Subcutaneous abdominal adipose tissue (tissue), 5 donors: ENCODE data around the gene ZBED4.

Experiments used
- H3K27ac ChIP-seq: one replicate; pipeline ENCODE4 v1.7.0; 2013; ENCODE audit warnings: low read depth, mild to moderate bottlenecking, inconsistent platforms, low read length, moderate library complexity
- H3K27me3 ChIP-seq, 5 donors: one replicate each; pipeline ENCODE4 v1.7.0; 2013; ENCODE audit warnings: low read length in 5 of 5, inconsistent platforms in 1 of 5; ENCODE audit not compliant: control insufficient read depth in 5 of 5, insufficient read depth in 4 of 5
- H3K36me3 ChIP-seq, 5 donors: one replicate each; pipeline ENCODE4 v1.7.0; 2013; ENCODE audit warnings: low read length in 5 of 5; ENCODE audit not compliant: control insufficient read depth in 5 of 5, insufficient read depth in 5 of 5
- H3K4me1 ChIP-seq, 5 donors: one replicate each; pipeline ENCODE4 v1.7.0; 2013; ENCODE audit warnings: low read length in 5 of 5, mild to moderate bottlenecking in 3 of 5, moderate library complexity in 1 of 5; ENCODE audit not compliant: control insufficient read depth in 5 of 5, insufficient read depth in 5 of 5
- H3K4me3 ChIP-seq, 5 donors: one replicate each; pipeline ENCODE4 v1.7.0; 2013; ENCODE audit warnings: low read length in 5 of 5, low read depth in 1 of 5
- H3K9ac ChIP-seq, 5 donors: one replicate each; pipeline ENCODE4 v1.7.0; 2013; ENCODE audit warnings: low read length in 5 of 5, mild to moderate bottlenecking in 4 of 5, moderate library complexity in 3 of 5
- H3K9me3 ChIP-seq, 5 donors: one replicate each; pipeline ENCODE4 v1.7.0; 2013; ENCODE audit warnings: low read length in 5 of 5; ENCODE audit not compliant: control insufficient read depth in 5 of 5
- donor health status: healthy.
- donor health status: healthy.
- donor health status: healthy.
- donor health status: healthy.
- donor health status: healthy.

Gene ZBED4

GRCh38 chr22:49918911-49919881 is 65.6 kb downstream of the ZBED4 start:
- peaks cover 0 to 25% (median 23%) of the 10 kb centered on the region in 5 donors for H3K4me1 ChIP-seq
- H3K9ac ChIP-seq: peak overlapping the region; percentile 26 to 77 (median 75)
- H3K36me3 ChIP-seq: peaks cover 0 to 32% (median 15%) of the 10 kb centered on the region in 5 donors
- H3K4me3 ChIP-seq: peak overlapping the region; percentile 44 to 80 (median 71)
- H3K27me3 ChIP-seq: no peaks in the 10 kb centered on the region
- no peak overlapping the region for H3K27ac ChIP-seq
- no peaks in the 10 kb centered on the region for H3K9me3 ChIP-seq

- Histone ChIP-seq H3K9ac (no peak overlapping the region), H3K4me1 (peaks cover 0 to 25% (median 23%) of the 10 kb centered on the region in 5 donors), H3K36me3 (peaks cover 0 to 45% (median 26%) of the 10 kb centered on the region in 5 donors), H3K27me3 (no peaks in the 10 kb centered on the region), H3K4me3 (no peak overlapping the region), H3K9me3 (no peaks in the 10 kb centered on the region), H3K27ac (no peak overlapping the region)
These were observed 67.2 kb downstream of the ZBED4 start for GRCh38 chr22:49920859-49921258.

GRCh38 chr22:49921508-49922278 is 68.0 kb downstream of the ZBED4 start:
- H3K36me3 ChIP-seq: peaks cover 0 to 48% (median 29%) of the 10 kb centered on the region in 5 donors
- no peak overlapping the region for H3K4me3 ChIP-seq
- H3K4me1 ChIP-seq: peaks cover 0 to 25% (median 23%) of the 10 kb centered on the region in 5 donors
- H3K27me3 ChIP-seq: no peaks in the 10 kb centered on the region
- no peak overlapping the region for H3K9ac ChIP-seq
- H3K27ac ChIP-seq: no peak overlapping the region
- H3K9me3 ChIP-seq: no peaks in the 10 kb centered on the region

DNA sequence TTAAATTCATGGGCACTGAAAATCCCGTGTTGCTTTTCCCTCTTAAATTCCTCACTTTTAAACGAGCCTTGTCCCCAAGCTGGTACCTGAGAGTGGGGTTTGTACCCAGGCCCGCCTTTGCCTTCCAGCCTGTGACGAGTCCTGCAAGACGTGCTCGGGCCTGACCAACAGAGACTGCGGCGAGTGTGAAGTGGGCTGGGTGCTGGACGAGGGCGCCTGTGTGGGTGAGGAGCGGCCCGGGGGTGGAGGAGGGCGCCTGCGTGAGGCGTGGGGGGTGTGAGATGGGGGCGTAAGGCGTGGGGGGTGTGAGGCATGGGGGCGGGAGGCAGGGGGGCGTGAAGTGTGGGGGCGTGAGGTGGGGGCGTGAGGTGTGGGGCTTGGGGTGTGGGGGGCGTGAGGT is 68.8 kb downstream of the ZBED4 start:
- no peaks in the 10 kb centered on the region for H3K9me3 ChIP-seq
- peaks cover 0 to 18% (median 15%) of the 10 kb centered on the region in 5 donors for H3K4me1 ChIP-seq
- no peak overlapping the region for H3K27ac ChIP-seq
- H3K36me3 ChIP-seq: peaks cover 0 to 48% (median 29%) of the 10 kb centered on the region in 5 donors
- no peak overlapping the region for H3K9ac ChIP-seq
- no peaks in the 10 kb centered on the region for H3K27me3 ChIP-seq
- H3K4me3 ChIP-seq: no peak overlapping the region

DNA sequence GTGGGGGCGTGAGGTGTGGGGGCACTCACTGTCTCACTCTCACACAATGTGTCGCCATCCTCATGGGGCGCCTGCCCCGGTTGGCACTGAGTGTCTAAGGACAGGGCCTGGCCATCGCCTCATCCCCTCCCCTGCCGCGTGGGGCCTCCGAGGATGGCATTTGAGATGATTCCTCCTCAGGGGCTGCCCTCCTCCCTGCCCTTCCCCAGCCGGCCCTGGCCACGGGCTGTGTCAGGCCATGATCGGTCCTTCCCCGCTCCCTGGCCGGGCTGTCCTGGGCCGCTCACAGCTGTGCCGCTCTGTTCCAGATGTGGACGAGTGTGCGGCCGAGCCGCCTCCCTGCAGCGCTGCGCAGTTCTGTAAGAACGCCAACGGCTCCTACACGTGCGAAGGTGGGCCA is 69.3 kb downstream of the ZBED4 start:
- Histone ChIP-seq H3K27me3 (no peaks in the 10 kb centered on the region), H3K4me1 (peaks cover 0 to 14% (median 11%) of the 10 kb centered on the region in 5 donors), H3K9ac (no peak overlapping the region), H3K9me3 (no peaks in the 10 kb centered on the region), H3K4me3 (no peak overlapping the region), H3K27ac (no peak overlapping the region), H3K36me3 (peaks cover 0 to 48% (median 29%) of the 10 kb centered on the region in 5 donors)

- Histone ChIP-seq H3K36me3 (peaks cover 0 to 48% (median 29%) of the 10 kb centered on the region in 5 donors), H3K9me3 (no peaks in the 10 kb centered on the region), H3K4me3 (no peak overlapping the region), H3K9ac (no peak overlapping the region), H3K27ac (no peak overlapping the region), H3K27me3 (no peaks in the 10 kb centered on the region), H3K4me1 (peaks cover 0 to 12% (median 11%) of the 10 kb centered on the region in 5 donors)
These were observed 69.8 kb downstream of the ZBED4 start for GRCh38 chr22:49923445-49923844.

GRCh38 chr22:49924113-49924833 is 70.6 kb downstream of the ZBED4 start:
- no peak overlapping the region for H3K4me3 ChIP-seq
- H3K36me3 ChIP-seq: peaks cover 0 to 48% (median 29%) of the 10 kb centered on the region in 5 donors
- peaks cover 0 to 5% (median 4%) of the 10 kb centered on the region in 5 donors for H3K27me3 ChIP-seq
- peaks cover 0 to 7% (median 5%) of the 10 kb centered on the region in 5 donors for H3K4me1 ChIP-seq
- no peak overlapping the region for H3K27ac ChIP-seq
- no peaks in the 10 kb centered on the region for H3K9me3 ChIP-seq
- no peak overlapping the region for H3K9ac ChIP-seq

- H3K36me3 ChIP-seq: peaks cover 0 to 41% (median 22%) of the 10 kb centered on the region in 5 donors
- H3K4me3 ChIP-seq: no peak overlapping the region
- H3K27ac ChIP-seq: no peak overlapping the region
- peaks cover 3 to 13% (median 11%) of the 10 kb centered on the region in 5 donors for H3K4me1 ChIP-seq
- peaks cover 0 to 5% (median 4%) of the 10 kb centered on the region in 5 donors for H3K27me3 ChIP-seq
- no peaks in the 10 kb centered on the region for H3K9me3 ChIP-seq
- H3K9ac ChIP-seq: no peak overlapping the region
These were observed 72.0 kb downstream of the ZBED4 start for GRCh38 chr22:49925525-49926128.

DNA sequence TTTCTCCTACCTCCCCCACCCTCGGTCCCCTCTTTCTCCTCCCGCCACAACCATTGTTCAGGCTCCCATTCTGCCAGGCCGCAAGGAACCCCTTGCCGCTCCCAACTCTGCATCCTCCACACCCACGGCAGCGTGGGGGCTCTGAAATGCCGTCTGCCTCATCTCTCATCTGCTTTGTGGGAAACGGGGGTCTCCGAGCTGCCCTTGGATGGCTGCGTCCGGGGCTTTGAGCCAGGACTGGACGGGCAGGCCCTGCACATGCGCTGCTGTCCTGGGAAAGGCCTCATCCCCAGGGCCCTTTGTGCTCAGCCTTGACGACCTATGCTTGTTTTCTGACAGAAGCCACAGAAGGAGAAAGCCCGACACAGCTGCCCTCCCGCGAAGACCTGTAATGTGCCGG is 73.3 kb downstream of the ZBED4 start:
- Histone ChIP-seq H3K27ac (no peak overlapping the region), H3K4me3 (no peak overlapping the region), H3K36me3 (peaks cover 0 to 29% (median 16%) of the 10 kb centered on the region in 5 donors), H3K4me1 (peaks cover 5 to 26% (median 23%) of the 10 kb centered on the region in 5 donors), H3K9me3 (no peaks in the 10 kb centered on the region), H3K9ac (no peak overlapping the region), H3K27me3 (peaks cover 0 to 5% (median 4%) of the 10 kb centered on the region in 5 donors)
